ENCODE measurements around the gene OOSP4A. TPM values are rescaled to one million over a fixed set of nuclear protein-coding genes. Genes with fewer than 3 reads are reported as not detected.

OOSP4A gene
- total RNA-seq = not detected in 2 replicates

DNA sequence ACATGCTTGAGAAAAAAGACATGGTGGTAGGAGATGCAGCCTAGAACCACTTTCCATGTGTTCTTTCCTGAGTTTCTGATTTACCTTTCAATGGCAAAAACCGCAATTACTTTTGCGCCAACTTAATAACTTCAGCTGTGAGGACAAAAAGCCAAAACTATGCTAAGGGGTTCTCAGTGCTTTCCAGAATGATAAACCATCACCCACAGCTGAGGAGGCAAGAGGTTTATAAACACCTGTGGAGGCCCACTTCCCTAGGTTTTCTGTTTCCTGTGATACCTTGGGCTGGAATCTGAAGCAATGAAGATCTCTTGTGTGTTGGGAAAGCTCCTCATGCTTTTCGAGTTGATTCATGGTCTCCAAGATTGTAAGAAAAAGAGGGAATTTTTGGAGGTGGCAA is at the start of gene OOSP4A:
OOSP4A (plus strand) TSS at position 301 of the 400 bp plus-strand sequence; CDS start at position 301, 0 bp downstream.
- CTCF ChIA-PET = interaction anchor here (0.7 kb wide), 1 partner anchor 682 kb away, joined by 3 read pairs; no protein-coding TSS in a partner anchor
- TF ChIP-seq, protein P1, sequence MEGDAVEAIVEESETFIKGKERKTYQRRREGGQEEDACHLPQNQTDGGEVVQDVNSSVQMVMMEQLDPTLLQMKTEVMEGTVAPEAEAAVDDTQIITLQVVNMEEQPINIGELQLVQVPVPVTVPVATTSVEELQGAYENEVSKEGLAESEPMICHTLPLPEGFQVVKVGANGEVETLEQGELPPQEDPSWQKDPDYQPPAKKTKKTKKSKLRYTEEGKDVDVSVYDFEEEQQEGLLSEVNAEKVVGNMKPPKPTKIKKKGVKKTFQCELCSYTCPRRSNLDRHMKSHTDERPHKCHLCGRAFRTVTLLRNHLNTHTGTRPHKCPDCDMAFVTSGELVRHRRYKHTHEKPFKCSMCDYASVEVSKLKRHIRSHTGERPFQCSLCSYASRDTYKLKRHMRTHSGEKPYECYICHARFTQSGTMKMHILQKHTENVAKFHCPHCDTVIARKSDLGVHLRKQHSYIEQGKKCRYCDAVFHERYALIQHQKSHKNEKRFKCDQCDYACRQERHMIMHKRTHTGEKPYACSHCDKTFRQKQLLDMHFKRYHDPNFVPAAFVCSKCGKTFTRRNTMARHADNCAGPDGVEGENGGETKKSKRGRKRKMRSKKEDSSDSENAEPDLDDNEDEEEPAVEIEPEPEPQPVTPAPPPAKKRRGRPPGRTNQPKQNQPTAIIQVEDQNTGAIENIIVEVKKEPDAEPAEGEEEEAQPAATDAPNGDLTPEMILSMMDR (IDR thresholded peaks at IDR 0.05) = no peak
- peaks cover 7% of the 10 kb centered on the region for H3K27me3 Mint-ChIP-seq
- no peak for ATAC-seq (ENCODE audit: low read depth)
- H3K36me3 Mint-ChIP-seq (ENCODE audit: low read depth) = no peaks in the 10 kb centered on the region
- intact Hi-C loops (cut with micrococcal nuclease) = no loop called here
- no peak within 1 kb of the TSS for H3K4me3 Mint-ChIP-seq
- DNase-seq = no peak
- no peaks in the 10 kb centered on the region for H3K9me3 Mint-ChIP-seq
- POLR2A ChIA-PET = no interaction called here
- H3K4me1 Mint-ChIP-seq = no peaks in the 10 kb centered on the region
- H3K27ac Mint-ChIP-seq = no peak within 1 kb of the TSS

DNA sequence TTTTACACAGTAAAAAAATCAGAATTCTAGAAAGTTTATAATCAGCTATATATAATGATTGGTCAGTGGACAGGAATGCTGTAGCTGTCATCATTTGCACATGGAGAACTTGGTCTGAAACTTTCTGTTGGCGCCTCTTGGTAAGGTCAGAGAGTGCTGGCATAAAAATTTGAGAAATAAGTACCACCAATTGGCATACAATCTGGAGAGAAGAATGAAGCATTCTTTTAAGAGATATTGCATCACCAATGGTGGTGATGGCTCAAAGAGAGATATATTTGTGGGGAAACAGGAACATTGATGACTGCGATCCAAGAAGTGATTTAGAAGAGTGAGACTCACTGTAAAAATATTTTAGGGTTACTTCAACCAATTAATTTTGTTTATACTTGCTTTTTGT is 45.4 kb upstream of the OOSP4A start:
- ATAC-seq (ENCODE audit: low read depth) (no peak), DNase-seq (no peak)
- peaks cover 10% of the 10 kb centered on the region for H3K36me3 Mint-ChIP-seq (ENCODE audit: low read depth)
- peaks cover 3% of the 10 kb centered on the region for H3K27me3 Mint-ChIP-seq
- TF ChIP-seq, protein P1 (IDR thresholded peaks at IDR 0.05) = no peak
- peaks cover 35% of the 10 kb centered on the region for H3K9me3 Mint-ChIP-seq
- no peak overlapping the region for H3K27ac Mint-ChIP-seq
- H3K4me1 Mint-ChIP-seq = no peaks in the 10 kb centered on the region
- CTCF ChIA-PET = no interaction called here
- POLR2A ChIA-PET = no interaction called here
- intact Hi-C loops (cut with micrococcal nuclease) = no loop called here
- no peak overlapping the region for H3K4me3 Mint-ChIP-seq

DNA sequence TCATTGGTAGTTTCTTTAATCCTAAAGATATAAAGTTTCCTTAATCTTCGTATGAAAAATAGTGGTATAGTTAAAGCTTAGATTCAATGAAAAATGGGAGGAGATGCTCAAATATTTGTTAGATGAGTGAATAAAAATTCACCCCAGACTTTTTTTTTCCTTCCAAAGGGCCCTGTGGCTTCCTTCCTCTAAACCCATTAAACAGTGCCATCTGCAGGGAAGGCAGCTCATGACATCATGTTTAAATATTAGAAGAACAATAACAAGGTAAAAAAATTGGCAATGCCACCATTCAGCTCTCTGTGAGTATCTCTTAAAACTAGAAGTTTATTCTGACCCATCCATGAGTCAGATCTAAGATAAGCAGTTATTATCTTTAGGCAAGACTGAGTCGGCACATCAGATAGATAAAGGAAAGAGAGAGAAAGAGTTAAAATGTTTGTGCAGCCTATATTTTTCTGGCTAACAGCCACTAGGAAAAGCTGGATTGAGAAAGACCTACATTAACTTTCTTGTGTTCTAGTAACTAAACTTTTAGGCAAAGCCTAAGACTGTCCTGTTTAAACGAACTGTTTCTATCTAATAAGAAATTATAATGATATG is 44.7 kb upstream of the OOSP4A start:
- POLR2A ChIA-PET = no interaction called here
- intact Hi-C loops (cut with micrococcal nuclease) = no loop called here

DNA sequence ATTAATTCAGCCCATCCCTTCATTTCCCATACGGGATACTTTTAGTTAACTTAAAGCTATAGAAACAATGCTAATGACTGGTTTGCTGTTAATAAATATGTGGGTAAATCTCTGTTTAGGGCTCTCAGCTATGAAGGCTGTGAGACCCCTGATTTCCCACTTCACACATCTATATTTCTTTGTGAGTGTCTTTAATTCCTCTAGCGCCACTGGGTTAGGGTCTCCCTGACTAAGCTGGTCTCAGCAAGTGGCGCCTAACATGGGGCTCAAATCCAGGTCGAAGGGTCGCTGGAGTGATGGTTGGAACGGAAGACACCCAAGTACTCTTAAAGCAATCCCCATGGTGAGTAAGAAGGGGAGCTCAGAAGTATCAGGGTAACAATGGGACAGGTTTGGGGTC is 40.0 kb upstream of the OOSP4A start:
- CTCF ChIA-PET = no interaction called here
- Mint-ChIP-seq H3K9me3 (peaks cover 63% of the 10 kb centered on the region), H3K4me3 (no peak overlapping the region), H3K27me3 (peaks cover 5% of the 10 kb centered on the region), H3K4me1 (no peaks in the 10 kb centered on the region), H3K27ac (no peak overlapping the region), H3K36me3 (ENCODE audit: low read depth) (peaks cover 14% of the 10 kb centered on the region)
- ATAC-seq (ENCODE audit: low read depth) = no peak
- DNase-seq = no peak
- POLR2A ChIA-PET = no interaction called here
- intact Hi-C loops (cut with micrococcal nuclease) = no loop called here
- TF ChIP-seq, protein P1 (IDR thresholded peaks at IDR 0.05) = no peak

More for the DNA sequence above, 44.7 kb upstream of the OOSP4A start:
- peaks cover 38% of the 10 kb centered on the region for H3K9me3 Mint-ChIP-seq
- ATAC-seq (ENCODE audit: low read depth) = no peak
- TF ChIP-seq, protein P1 (IDR thresholded peaks at IDR 0.05) = no peak
- H3K27me3 Mint-ChIP-seq = peaks cover 3% of the 10 kb centered on the region
- peaks cover 10% of the 10 kb centered on the region for H3K36me3 Mint-ChIP-seq (ENCODE audit: low read depth)
- no peak for DNase-seq
- H3K27ac Mint-ChIP-seq = no peak overlapping the region
- no peak overlapping the region for H3K4me3 Mint-ChIP-seq
- H3K4me1 Mint-ChIP-seq = no peaks in the 10 kb centered on the region
- CTCF ChIA-PET = no interaction called here

DNA sequence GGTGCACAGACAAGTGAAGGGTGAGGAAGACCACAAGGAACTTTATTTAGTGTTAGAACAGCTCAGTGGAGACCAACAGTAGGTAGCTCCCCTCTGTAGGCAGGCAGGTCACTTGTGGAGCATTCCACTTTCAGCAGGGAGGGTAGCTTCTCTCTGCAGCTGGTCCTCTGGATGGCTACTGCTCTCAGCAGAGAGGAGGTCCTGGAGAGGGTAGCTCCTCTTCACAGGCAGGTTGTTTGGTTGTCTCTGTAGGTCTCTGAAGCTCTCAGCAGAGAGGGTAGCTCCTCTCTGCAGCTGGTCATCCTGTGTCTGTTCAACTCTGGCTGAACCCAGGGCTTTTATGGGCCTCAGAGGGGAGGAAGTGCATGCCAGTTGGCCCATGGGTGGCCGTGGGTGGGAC is 32.1 kb upstream of the OOSP4A start:
- CTCF ChIA-PET = no interaction called here
- DNase-seq (no peak), ATAC-seq (ENCODE audit: low read depth) (no peak)
- H3K4me1 Mint-ChIP-seq = no peaks in the 10 kb centered on the region
- no peaks in the 10 kb centered on the region for H3K36me3 Mint-ChIP-seq (ENCODE audit: low read depth)
- no peak overlapping the region for H3K27ac Mint-ChIP-seq
- TF ChIP-seq, protein P1 (IDR thresholded peaks at IDR 0.05) = no peak
- intact Hi-C loops (cut with micrococcal nuclease) = no loop called here
- H3K4me3 Mint-ChIP-seq = no peak overlapping the region
- POLR2A ChIA-PET = no interaction called here
- H3K9me3 Mint-ChIP-seq = peaks cover 30% of the 10 kb centered on the region
- H3K27me3 Mint-ChIP-seq = peaks cover 6% of the 10 kb centered on the region
